Liver (tissue), 9 donors: ENCODE measurements around the gene AGL. TPM values are rescaled to one million over a fixed set of nuclear protein-coding genes. Genes with fewer than 3 reads are reported as not detected.
A peak's percentile ranks its signal among the peaks of the same experiment; 100 is the strongest.

Source experiments
- DNase-seq: peaks from one replicate; pipeline ENCODE4 v3.0.0-alpha.2; 2017; ENCODE audit warnings: low spot score
- H3K27ac ChIP-seq, 2 donors: one replicate each; pipeline ENCODE4 v1.7.0; 2013; ENCODE audit warnings: inconsistent platforms in 2 of 2, low read length in 2 of 2, control low read depth in 1 of 2, low read depth in 1 of 2, mild to moderate bottlenecking in 1 of 2
- H3K27me3 ChIP-seq, 4 donors: one replicate each; pipeline versions ENCODE4 v1.6.1 to v1.7.0; 2013; ENCODE audit warnings: low read length in 3 of 4, inconsistent platforms in 1 of 4, mild to moderate bottlenecking in 1 of 4, moderate library complexity in 1 of 4; ENCODE audit not compliant: control insufficient read depth in 4 of 4, insufficient read depth in 4 of 4
- H3K36me3 ChIP-seq, 4 donors: one replicate each; pipeline versions ENCODE4 v1.6.1 to v1.7.0; 2013; ENCODE audit warnings: low read length in 3 of 4, mild to moderate bottlenecking in 3 of 4, low read depth in 1 of 4, moderate library complexity in 1 of 4; ENCODE audit not compliant: control insufficient read depth in 4 of 4, insufficient read depth in 3 of 4
- H3K4me1 ChIP-seq, 4 donors: one replicate each; pipeline versions ENCODE4 v1.6.1 to v1.7.0; 2013; ENCODE audit warnings: low read length in 3 of 4, mild to moderate bottlenecking in 3 of 4, moderate library complexity in 1 of 4; ENCODE audit not compliant: control insufficient read depth in 4 of 4, insufficient read depth in 4 of 4
- H3K4me3 ChIP-seq, 3 donors: one replicate each; pipeline versions ENCODE4 v1.6.1 to v1.7.0; 2013; ENCODE audit warnings: low read length in 3 of 3, control low read depth in 1 of 3, low read depth in 1 of 3, mild to moderate bottlenecking in 1 of 3
- H3K9ac ChIP-seq, 2 donors: one replicate each; pipeline ENCODE4 v1.7.0; 2013; ENCODE audit warnings: low read length in 2 of 2, mild to moderate bottlenecking in 2 of 2, moderate library complexity in 2 of 2, control low read depth in 1 of 2, low read depth in 1 of 2
- H3K9me3 ChIP-seq, 4 donors: one replicate each; pipeline versions ENCODE4 v1.6.1 to v1.7.0; 2013; ENCODE audit warnings: low read length in 3 of 4; ENCODE audit not compliant: control insufficient read depth in 4 of 4
- ATF3 ChIP-seq: IDR thresholded peaks from 2 replicates; pipeline ENCODE4 v1.6.1; 2016; ENCODE audit warnings: antibody characterized with exemption
- CTCF ChIP-seq: fragments of 150-350 bp; IDR thresholded peaks from 2 replicates; pipeline ENCODE4 v1.5.1; 2017; ENCODE audit warnings: improper control_type of control experiment, low read depth, low read length; ENCODE audit not compliant: missing input control
- EGR1 ChIP-seq, 2 donors: IDR thresholded peaks; 2 replicates each; pipeline ENCODE4 v1.6.1; 2016 to 2018; ENCODE audit warnings: antibody characterized with exemption in 2 of 2, low read depth in 2 of 2
- FOXA1 ChIP-seq: IDR thresholded peaks from 2 replicates; pipeline ENCODE4 v1.6.1; 2016; ENCODE audit warnings: antibody characterized with exemption
- FOXA2 ChIP-seq: IDR thresholded peaks from 2 replicates; pipeline ENCODE4 v1.6.1; 2016; ENCODE audit warnings: antibody characterized with exemption
- GABPA ChIP-seq, 2 donors: IDR thresholded peaks in 1 of 2; conservative IDR thresholded peaks in 1 of 2; 2 replicates each; pipeline ENCODE4 v1.6.1; 2016; ENCODE audit warnings: antibody characterized with exemption in 2 of 2, mild to moderate bottlenecking in 1 of 2, moderate library complexity in 1 of 2
- HNF4A ChIP-seq, 2 donors: conservative IDR thresholded peaks; 2 replicates each; pipeline ENCODE4 v1.6.1; 2016; ENCODE audit warnings: antibody characterized with exemption in 2 of 2, mild to moderate bottlenecking in 2 of 2
- HNF4G ChIP-seq: IDR thresholded peaks from 2 replicates; pipeline ENCODE4 v1.6.1; 2016; ENCODE audit warnings: antibody characterized with exemption
- JUND ChIP-seq, 2 donors: IDR thresholded peaks; 2 replicates each; pipeline ENCODE4 v1.6.1; 2016; ENCODE audit warnings: antibody characterized with exemption in 2 of 2
- RAD21 ChIP-seq, 2 donors: IDR thresholded peaks; 2 replicates each; pipeline ENCODE4 v1.6.1; 2016; ENCODE audit warnings: antibody characterized with exemption in 2 of 2, mild to moderate bottlenecking in 2 of 2
- REST ChIP-seq: IDR thresholded peaks from 2 replicates; pipeline ENCODE4 v1.6.1; 2016; ENCODE audit warnings: antibody characterized with exemption, mild to moderate bottlenecking
- SP1 ChIP-seq: IDR thresholded peaks from 2 replicates; pipeline ENCODE4 v1.6.1; 2018; ENCODE audit warnings: antibody characterized with exemption, mild to moderate bottlenecking
- YY1 ChIP-seq: IDR thresholded peaks from 2 replicates; pipeline ENCODE4 v1.6.1; 2016; ENCODE audit warnings: antibody characterized with exemption, mild to moderate bottlenecking
- ZBTB33 ChIP-seq: IDR thresholded peaks from 2 replicates; pipeline ENCODE4 v1.6.1; 2016; ENCODE audit warnings: antibody characterized with exemption
- WGBS: extraction: QIAGEN DNeasy Blood & Tissue Kit; methylation state at CpG from one replicate; pipeline ENCODE4 v1.1.7; 2013; 5-methylcytosine and 5-hydroxymethylcytosine counted together
- polyA plus RNA-seq, 2 donors: library from polyadenylated mRNA; stranded (reverse) in 1 of 2; unstranded in 1 of 2; fragments of 200-250 nt in 1 of 2; fragments of >200 nt in 1 of 2; fragmentation: Nextera tagmentation in 1 of 2; extraction: Ambion mirVana in 1 of 2; gene quantifications; one replicate each; pipeline versions ENCODE4 v1.2.1 to v1.2.3, GENCODE V29; 2013 to 2015
- total RNA-seq, 2 donors: library from RNA; depleted of rRNA; stranded (reverse); fragments of >200 nt; gene quantifications; one replicate each; pipeline ENCODE4 v1.2.3, GENCODE V29; 2014
- donor health status: healthy.
- donor health status: healthy.
- donor health status: healthy.
- donor health status: healthy.
- donor health status: healthy.

AGL gene
- total and polyA plus RNA-seq, 4 donors = 10.1 to 78.5 (median 19.9) TPM

- H3K9ac ChIP-seq = peak overlapping the region; percentile 62 to 87
Measured at GRCh38 chr1:99849413-99849743, 783 bp upstream of the AGL start.

GRCh38 chr1:99850459-99851291, 514 bp downstream of the AGL start:
- TF ChIP-seq HNF4G (no peak), GABPA (IDR thresholded peaks at IDR 0.05 in 1 of 2, conservative IDR thresholded peaks at IDR 0.05 in 1 of 2) (no peak), HNF4A (conservative IDR thresholded peaks at IDR 0.05) (no peak), JUND (IDR thresholded peaks at IDR 0.05) (no peak), SP1 (no peak), ZBTB33 (no peak), FOXA2 (no peak), REST (no peak), RAD21 (IDR thresholded peaks at IDR 0.05) (no peak), CTCF (no peak)

More at GRCh38 chr1:99849413-99849743, 783 bp upstream of the AGL start:
- H3K4me1 ChIP-seq = peaks cover 3 to 18% (median 12%) of the 10 kb centered on the region in 4 donors
- H3K9me3 ChIP-seq = no peaks in the 10 kb centered on the region
- 53% methylated on average over 6 of the region's 6 CpGs for WGBS
- H3K27ac ChIP-seq = peak overlapping the region; percentile 71 to 88
- no peak for DNase-seq
- no peaks in the 10 kb centered on the region for H3K27me3 ChIP-seq
- no peak for TF ChIP-seq JUND (IDR thresholded peaks at IDR 0.05)
- TF ChIP-seq HNF4G = no peak
- TF ChIP-seq EGR1 (IDR thresholded peaks at IDR 0.05; ENCODE audit: low read depth in 2 of 2) = no peak
- no peak for TF ChIP-seq GABPA (IDR thresholded peaks at IDR 0.05 in 1 of 2, conservative IDR thresholded peaks at IDR 0.05 in 1 of 2)
- TF ChIP-seq REST = no peak
- no peak for TF ChIP-seq YY1
- TF ChIP-seq HNF4A (conservative IDR thresholded peaks at IDR 0.05) = no peak
- no peak for TF ChIP-seq FOXA1
- no peak for TF ChIP-seq ATF3
- peak overlapping the region; percentile 84 to 98 (median 94) for H3K4me3 ChIP-seq
- peaks cover 0 to 4% (median 1%) of the 10 kb centered on the region in 4 donors for H3K36me3 ChIP-seq

More at GRCh38 chr1:99850459-99851291, 514 bp downstream of the AGL start:
- no peaks in the 10 kb centered on the region for H3K9me3 ChIP-seq
- peak overlapping the region; percentile 87 to 93 for H3K9ac ChIP-seq
- peaks cover 0 to 8% (median 1%) of the 10 kb centered on the region in 4 donors for H3K36me3 ChIP-seq
- H3K4me1 ChIP-seq = peaks cover 3 to 18% (median 12%) of the 10 kb centered on the region in 4 donors
- H3K27ac ChIP-seq = peak overlapping the region; percentile 71 to 88
- no peaks in the 10 kb centered on the region for H3K27me3 ChIP-seq
- H3K4me3 ChIP-seq = peak overlapping the region; percentile 84 to 98 (median 94)
- WGBS = 3% methylated on average over 15 of the region's 15 CpGs
- no peak for DNase-seq
